Muscle layer of duodenum (tissue), 2 donors: Measurements from ENCODE around the gene BCAS3.

Source experiments
- H3K27ac ChIP-seq: one replicate; pipeline ENCODE4 v1.7.0; 2013; ENCODE audit warnings: mild to moderate bottlenecking, low read length
- H3K27me3 ChIP-seq: one replicate; pipeline ENCODE4 v1.7.0; 2013; ENCODE audit warnings: low read depth, mild to moderate bottlenecking, control low read depth, low read length
- H3K36me3 ChIP-seq, 2 donors: one replicate each; pipeline ENCODE4 v1.7.0; 2013; ENCODE audit warnings: low read length in 2 of 2, control low read depth in 1 of 2, mild to moderate bottlenecking in 1 of 2; ENCODE audit not compliant: insufficient read depth in 2 of 2, control insufficient read depth in 1 of 2
- H3K4me1 ChIP-seq, 2 donors: one replicate each; pipeline ENCODE4 v1.7.0; 2013; ENCODE audit warnings: low read length in 2 of 2, mild to moderate bottlenecking in 2 of 2, control low read depth in 1 of 2, moderate library complexity in 1 of 2; ENCODE audit not compliant: insufficient read depth in 2 of 2, control insufficient read depth in 1 of 2
- H3K4me3 ChIP-seq, 2 donors: one replicate each; pipeline ENCODE4 v1.7.0; 2013; ENCODE audit warnings: low read length in 2 of 2, low read depth in 1 of 2, mild to moderate bottlenecking in 1 of 2
- H3K9me3 ChIP-seq, 2 donors: one replicate each; pipeline ENCODE4 v1.7.0; 2013; ENCODE audit warnings: low read length in 2 of 2, control low read depth in 1 of 2, mild to moderate bottlenecking in 1 of 2; ENCODE audit not compliant: control insufficient read depth in 1 of 2
- donor health status: healthy.

BCAS3 gene

DNA sequence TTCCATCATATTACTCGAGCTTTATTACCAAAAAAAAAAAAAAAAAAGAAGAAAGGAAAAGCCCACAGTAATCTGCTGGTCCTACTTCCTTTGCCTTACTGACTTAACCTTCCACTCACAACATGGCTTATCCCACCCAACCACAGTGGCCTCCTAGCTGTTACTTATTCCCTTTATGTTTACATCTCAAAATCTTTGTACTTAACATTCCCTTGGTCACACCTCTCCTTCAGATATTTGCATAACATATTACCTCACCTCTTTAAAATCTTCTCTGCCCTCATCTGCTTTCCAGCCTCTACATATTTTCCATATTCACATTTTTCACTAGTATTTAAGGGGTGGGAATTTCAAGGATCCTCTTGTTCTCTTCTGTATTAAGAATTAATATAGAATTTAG, 395.0 kb downstream of the BCAS3 start:
- H3K9me3 ChIP-seq = no peaks in the 10 kb centered on the region
- no peaks in the 10 kb centered on the region for H3K4me1 ChIP-seq
- H3K4me3 ChIP-seq = no peak overlapping the region
- H3K27ac ChIP-seq = no peak overlapping the region
- no peaks in the 10 kb centered on the region for H3K36me3 ChIP-seq
- no peaks in the 10 kb centered on the region for H3K27me3 ChIP-seq

DNA sequence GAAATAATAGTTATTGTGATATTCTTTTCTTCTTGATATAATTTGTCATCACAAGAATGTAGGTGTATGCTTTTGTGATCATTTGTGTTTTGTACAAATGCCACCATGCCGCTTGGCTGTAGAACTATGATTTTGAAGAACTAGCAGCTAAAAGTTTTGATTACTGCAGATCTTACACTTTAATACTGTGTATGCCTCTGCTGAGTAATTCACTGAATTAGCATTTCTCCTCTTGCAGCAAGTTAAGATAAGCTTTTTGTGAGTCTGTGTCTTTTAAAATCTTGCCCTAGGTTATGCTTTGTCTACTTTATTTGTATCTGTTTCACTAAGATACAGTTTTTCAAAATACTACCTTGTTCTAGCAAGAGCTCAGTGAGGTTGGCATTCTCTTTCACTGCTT, 395.5 kb downstream of the BCAS3 start:
- H3K9me3 ChIP-seq = no peaks in the 10 kb centered on the region
- H3K27me3 ChIP-seq = no peaks in the 10 kb centered on the region
- H3K4me1 ChIP-seq = no peaks in the 10 kb centered on the region
- H3K27ac ChIP-seq = no peak overlapping the region
- H3K36me3 ChIP-seq = no peaks in the 10 kb centered on the region
- H3K4me3 ChIP-seq = no peak overlapping the region

DNA sequence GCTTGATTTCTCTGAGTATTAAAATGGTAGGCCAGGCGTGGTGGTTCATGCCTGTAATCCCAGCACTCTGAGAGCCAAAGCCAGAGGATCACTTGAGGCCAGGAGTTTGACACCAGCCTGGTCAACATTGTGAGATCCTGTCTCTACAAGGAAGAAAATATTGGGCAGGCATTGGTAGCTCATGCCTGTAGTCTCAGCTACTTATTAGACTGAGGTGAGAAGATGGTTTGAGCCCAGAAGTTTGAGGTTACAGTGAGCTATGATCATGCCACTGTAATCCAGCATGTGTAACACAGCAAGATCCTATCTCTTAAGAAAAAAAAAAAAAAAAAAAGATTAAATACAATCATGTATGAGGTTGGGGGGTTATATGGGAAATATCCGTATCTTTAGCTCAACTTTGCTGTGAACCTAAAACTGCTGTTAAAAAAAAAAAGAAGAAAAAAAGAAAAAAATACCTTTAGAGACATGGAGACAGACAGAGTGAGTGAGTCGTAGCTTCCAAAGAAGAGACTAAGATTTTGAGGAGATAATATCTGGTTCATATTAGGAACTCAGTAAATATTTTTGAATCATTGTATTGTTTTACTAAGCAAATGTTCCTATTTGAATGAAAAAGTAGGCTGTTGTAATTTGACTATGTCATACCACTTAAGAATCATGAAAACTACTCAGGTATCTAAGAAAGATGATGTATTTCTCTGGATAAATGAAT, 396.3 kb downstream of the BCAS3 start:
- Histone ChIP-seq H3K4me3 (no peak overlapping the region), H3K27ac (no peak overlapping the region), H3K4me1 (no peaks in the 10 kb centered on the region), H3K27me3 (no peaks in the 10 kb centered on the region), H3K36me3 (no peaks in the 10 kb centered on the region), H3K9me3 (no peaks in the 10 kb centered on the region)

DNA sequence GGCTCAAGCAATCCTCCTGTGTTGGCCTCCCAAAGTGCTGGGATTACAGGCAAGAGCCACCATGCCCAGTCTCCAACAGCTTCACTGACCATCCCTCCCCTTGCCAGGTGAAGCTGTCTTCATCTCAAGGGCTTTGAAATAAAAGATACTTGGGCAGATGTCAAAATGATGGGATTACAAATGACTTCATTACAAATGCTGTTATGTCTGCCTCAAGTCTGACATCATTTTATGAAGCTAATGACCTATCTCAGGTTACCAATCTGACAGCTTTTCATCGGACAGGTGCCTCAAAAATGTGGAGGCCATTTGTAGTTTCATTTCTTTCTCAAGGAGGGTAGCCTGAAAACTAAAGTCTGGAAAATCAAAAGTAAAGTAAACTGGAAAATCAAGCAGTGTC, 398.3 kb downstream of the BCAS3 start:
- Histone ChIP-seq H3K27me3 (no peaks in the 10 kb centered on the region), H3K4me3 (no peak overlapping the region), H3K27ac (no peak overlapping the region), H3K36me3 (no peaks in the 10 kb centered on the region), H3K9me3 (no peaks in the 10 kb centered on the region), H3K4me1 (no peaks in the 10 kb centered on the region)

DNA sequence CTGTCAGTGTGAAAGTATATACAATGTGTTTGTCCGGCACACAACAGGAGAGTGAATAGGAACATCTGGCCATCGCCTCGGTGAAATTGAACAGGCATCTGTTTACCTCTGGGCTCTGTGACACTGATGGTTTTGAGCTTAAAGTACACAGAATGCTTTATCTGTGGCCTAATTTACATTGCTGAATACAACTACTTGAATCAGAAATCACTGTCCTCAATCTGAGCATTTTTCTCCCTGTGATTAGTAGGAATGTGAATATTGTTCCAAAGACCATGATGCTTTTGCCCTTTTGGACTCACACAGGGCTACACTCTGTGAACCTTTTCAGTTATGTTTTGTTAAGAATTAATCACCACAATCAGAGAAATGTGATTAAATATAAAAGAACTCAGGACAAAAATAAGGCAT, 399.0 kb downstream of the BCAS3 start:
- no peak overlapping the region for H3K4me3 ChIP-seq
- no peaks in the 10 kb centered on the region for H3K9me3 ChIP-seq
- no peaks in the 10 kb centered on the region for H3K36me3 ChIP-seq
- H3K27me3 ChIP-seq = no peaks in the 10 kb centered on the region
- H3K27ac ChIP-seq = no peak overlapping the region
- H3K4me1 ChIP-seq = no peaks in the 10 kb centered on the region

DNA sequence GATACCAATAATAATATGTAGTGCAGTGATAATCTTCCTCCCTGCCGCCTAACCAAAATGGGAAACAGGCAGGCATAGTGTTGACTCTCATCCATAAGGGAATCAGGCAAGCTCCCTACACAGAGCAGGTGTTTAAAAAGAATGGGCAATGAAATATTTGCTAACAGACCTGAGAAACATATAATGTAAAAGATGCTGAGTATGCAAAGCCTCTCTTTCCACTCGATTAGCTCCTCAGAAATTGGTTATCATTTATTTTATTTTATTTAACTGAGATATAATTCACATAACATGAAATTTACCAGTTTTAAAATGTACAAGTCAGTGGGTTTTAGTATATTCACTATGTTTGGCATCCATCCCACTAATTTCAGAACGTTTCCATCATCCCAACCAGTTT, 404.3 kb downstream of the BCAS3 start:
- Histone ChIP-seq H3K27me3 (no peaks in the 10 kb centered on the region), H3K9me3 (no peaks in the 10 kb centered on the region), H3K36me3 (no peaks in the 10 kb centered on the region), H3K4me3 (no peak overlapping the region), H3K27ac (no peak overlapping the region), H3K4me1 (no peaks in the 10 kb centered on the region)

DNA sequence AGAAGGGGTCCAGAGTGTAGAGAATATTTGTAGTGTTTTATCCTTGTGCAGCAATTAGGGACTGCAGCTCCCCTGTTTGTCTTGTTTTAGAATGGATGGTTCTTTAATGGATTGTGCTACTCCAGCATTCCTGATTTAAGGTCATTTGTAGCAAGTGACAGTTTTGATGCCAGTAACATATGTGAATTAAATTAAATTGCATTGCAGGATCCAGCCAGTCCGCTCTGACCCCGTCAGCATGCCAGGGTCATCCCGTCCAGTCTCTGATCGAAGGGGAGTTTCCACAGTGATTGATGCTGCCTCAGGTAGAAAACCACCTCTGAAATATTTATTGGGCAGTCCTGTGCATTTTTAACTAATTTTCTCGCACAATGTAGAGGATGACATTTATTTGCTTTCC, 406.6 kb downstream of the BCAS3 start:
- H3K27me3 ChIP-seq = no peaks in the 10 kb centered on the region
- no peak overlapping the region for H3K27ac ChIP-seq
- no peak overlapping the region for H3K4me3 ChIP-seq
- no peaks in the 10 kb centered on the region for H3K4me1 ChIP-seq
- H3K9me3 ChIP-seq = no peaks in the 10 kb centered on the region
- H3K36me3 ChIP-seq = no peaks in the 10 kb centered on the region

DNA sequence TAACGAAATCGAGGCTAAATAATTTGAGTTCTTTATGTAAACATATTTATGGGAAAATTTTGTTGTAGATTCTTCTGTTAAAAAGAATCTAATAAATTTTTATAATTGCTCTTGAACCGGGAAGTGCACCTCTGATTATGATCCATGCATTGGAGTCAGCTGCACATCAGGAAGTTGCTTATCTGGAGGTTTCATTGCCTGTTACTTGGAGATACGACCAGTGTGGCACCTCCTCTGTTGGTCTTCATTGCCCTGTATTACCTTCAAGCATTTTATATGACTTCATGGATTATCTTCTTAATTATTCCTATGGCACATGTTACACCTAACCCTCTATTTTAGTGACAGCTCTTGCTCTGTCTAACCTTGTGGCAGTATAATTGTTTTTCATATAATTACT, 409.4 kb downstream of the BCAS3 start:
- Histone ChIP-seq H3K4me3 (no peak overlapping the region), H3K9me3 (peaks cover 0 to 5% of the 10 kb centered on the region in 2 donors)

DNA sequence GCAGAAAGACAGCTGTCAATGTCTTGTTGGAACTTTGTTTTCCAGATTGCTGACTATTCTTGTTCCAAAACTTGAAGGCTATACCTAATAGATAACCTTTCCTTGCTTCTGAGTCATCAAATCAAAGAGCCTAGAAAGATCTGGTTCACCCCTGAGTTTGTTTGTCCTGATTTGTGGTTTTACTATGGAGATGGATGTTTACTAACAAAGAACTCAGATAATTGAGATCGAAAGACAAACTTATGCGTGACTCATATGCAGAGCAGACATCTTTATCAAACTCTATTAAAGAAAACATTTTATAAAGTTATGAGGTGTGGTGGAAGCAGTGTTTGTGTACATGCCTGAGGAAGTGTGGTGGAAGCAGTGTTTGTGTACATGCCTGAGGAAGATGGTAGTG, 410.9 kb downstream of the BCAS3 start:
- Histone ChIP-seq H3K4me1 (no peaks in the 10 kb centered on the region), H3K36me3 (peaks cover 0 to 4% of the 10 kb centered on the region in 2 donors), H3K27me3 (no peaks in the 10 kb centered on the region), H3K4me3 (no peak overlapping the region), H3K27ac (no peak overlapping the region), H3K9me3 (peaks cover 4 to 10% of the 10 kb centered on the region in 2 donors)

More for the DNA sequence above, 409.4 kb downstream of the BCAS3 start:
- Histone ChIP-seq H3K4me1 (no peaks in the 10 kb centered on the region), H3K36me3 (no peaks in the 10 kb centered on the region), H3K27me3 (no peaks in the 10 kb centered on the region), H3K27ac (no peak overlapping the region)

DNA sequence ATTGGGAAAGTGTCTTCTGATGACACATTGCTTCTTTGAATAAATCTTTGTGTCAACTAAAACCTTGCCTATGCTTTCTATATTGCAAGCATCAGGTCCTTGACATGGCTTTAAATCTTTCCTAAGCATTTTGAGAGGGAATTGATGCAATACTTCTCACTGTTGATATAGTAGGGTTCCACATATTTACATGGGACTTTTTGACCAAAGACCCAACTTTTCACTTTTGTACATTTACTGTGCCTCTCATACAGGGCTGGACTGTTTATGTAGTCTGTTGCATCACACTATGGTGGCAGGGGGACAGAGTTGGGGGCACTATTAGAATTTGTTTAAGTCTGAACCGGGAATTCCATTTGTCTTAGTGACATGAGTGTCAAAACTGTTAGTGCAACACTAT, 413.4 kb downstream of the BCAS3 start:
- Histone ChIP-seq H3K27ac (no peak overlapping the region), H3K4me3 (no peak overlapping the region), H3K36me3 (peaks cover 0 to 4% of the 10 kb centered on the region in 2 donors), H3K4me1 (no peaks in the 10 kb centered on the region), H3K9me3 (peaks cover 4 to 10% of the 10 kb centered on the region in 2 donors), H3K27me3 (no peaks in the 10 kb centered on the region)

DNA sequence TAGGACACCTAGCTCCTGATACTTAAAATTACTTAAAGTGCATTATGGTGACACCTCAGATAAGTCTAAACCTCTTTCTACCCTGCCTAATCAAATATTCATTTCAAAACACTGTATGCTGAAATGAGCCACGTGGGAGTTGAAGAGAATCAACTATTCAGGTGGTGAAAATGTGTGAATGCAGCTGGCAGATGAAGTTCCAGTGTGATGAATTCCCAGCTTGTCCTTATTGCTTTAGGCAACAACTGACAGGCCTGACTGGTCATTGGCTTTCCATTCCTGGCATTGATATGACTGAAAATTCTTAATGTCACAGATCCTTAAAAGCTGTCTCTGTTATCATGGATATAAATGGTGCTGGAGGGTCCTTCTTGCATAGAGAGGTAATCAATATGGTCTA, 420.1 kb downstream of the BCAS3 start:
- no peaks in the 10 kb centered on the region for H3K27me3 ChIP-seq

DNA sequence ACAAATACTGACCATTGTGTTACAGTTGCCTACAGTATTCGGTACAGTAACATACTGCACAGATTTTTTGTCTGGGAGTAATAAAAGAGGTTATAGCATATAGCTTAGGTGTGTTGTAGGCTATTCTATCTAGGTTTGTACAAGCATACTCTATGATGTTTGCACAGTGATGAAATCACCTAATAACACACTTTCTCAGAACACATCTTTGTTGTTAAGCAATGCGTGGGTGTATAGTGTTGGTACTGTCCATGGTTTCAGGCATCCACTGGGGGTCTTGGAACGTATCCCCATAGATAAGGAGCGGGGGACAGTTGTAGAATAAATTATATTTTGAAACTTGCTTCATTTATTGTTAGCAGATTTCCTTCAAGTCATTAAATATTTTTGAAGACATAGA, 428.7 kb downstream of the BCAS3 start:
- Histone ChIP-seq H3K36me3 (no peaks in the 10 kb centered on the region), H3K4me3 (no peak overlapping the region), H3K9me3 (no peaks in the 10 kb centered on the region), H3K27ac (no peak overlapping the region), H3K27me3 (no peaks in the 10 kb centered on the region), H3K4me1 (peaks cover 0 to 8% of the 10 kb centered on the region in 2 donors)

More for the DNA sequence above, 420.1 kb downstream of the BCAS3 start:
- H3K9me3 ChIP-seq = no peaks in the 10 kb centered on the region
- H3K4me3 ChIP-seq = no peak overlapping the region
- H3K27ac ChIP-seq = no peak overlapping the region
- no peaks in the 10 kb centered on the region for H3K4me1 ChIP-seq
- no peaks in the 10 kb centered on the region for H3K36me3 ChIP-seq
